Suprapubic skin (tissue), 4 donors: ENCODE measurements around the gene VPS13C.

ENCODE experiments used
- EP300 ChIP-seq: sonication (generic); formaldehyde crosslinking; IDR thresholded peaks from one replicate; pipeline ENCODE4 v1.6.1; 2017; ENCODE audit warnings: antibody characterized with exemption
- POLR2A ChIP-seq, 2 donors: fragments of 450-650 bp; IDR thresholded peaks; one replicate each; pipeline ENCODE4 v1.6.1; 2017; ENCODE audit warnings: antibody characterized with exemption in 2 of 2, mild to moderate bottlenecking in 2 of 2, moderate library complexity in 2 of 2
- POLR2AphosphoS5 ChIP-seq, 3 donors: sonication (generic); formaldehyde crosslinking; IDR thresholded peaks; one replicate each; pipeline ENCODE4 v1.6.1; 2017; ENCODE audit warnings: antibody characterized with exemption in 3 of 3
- TF ChIP-seq, protein P1 (sequence below), 2 donors: fragments of 200-600 bp in 1 of 2; fragments of 450-650 bp in 1 of 2; sonication (generic) in 1 of 2; IDR thresholded peaks; one replicate each; pipeline ENCODE4 v1.5.1; 2016 to 2019; ENCODE audit warnings: antibody characterized with exemption in 2 of 2, mild to moderate bottlenecking in 1 of 2, moderate library complexity in 1 of 2

DNA sequence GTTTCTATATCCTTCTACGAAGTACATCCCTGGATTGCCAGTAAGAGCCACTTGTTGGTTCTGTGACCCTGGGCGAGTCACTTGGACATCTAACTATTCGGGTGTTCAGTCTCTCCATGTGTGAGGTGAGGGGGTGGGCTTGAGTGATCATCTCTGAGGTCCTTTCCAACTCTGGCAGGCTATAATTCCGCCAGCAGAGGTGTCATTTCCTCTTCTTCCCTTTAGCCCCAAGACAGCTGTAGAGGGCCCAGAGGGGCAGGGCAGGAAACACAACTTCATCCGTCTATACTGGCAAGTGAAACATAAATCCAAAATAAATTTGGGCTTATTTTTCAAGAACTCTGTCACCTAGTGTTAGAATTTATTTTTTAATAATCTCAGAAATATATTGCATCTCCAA lies 44.6 kb upstream of the VPS13C start:
- TF ChIP-seq POLR2A (IDR thresholded peaks at IDR 0.05) (no peak), POLR2AphosphoS5 (IDR thresholded peaks at IDR 0.05) (no peak), EP300 (no peak)
- TF ChIP-seq, protein P1, sequence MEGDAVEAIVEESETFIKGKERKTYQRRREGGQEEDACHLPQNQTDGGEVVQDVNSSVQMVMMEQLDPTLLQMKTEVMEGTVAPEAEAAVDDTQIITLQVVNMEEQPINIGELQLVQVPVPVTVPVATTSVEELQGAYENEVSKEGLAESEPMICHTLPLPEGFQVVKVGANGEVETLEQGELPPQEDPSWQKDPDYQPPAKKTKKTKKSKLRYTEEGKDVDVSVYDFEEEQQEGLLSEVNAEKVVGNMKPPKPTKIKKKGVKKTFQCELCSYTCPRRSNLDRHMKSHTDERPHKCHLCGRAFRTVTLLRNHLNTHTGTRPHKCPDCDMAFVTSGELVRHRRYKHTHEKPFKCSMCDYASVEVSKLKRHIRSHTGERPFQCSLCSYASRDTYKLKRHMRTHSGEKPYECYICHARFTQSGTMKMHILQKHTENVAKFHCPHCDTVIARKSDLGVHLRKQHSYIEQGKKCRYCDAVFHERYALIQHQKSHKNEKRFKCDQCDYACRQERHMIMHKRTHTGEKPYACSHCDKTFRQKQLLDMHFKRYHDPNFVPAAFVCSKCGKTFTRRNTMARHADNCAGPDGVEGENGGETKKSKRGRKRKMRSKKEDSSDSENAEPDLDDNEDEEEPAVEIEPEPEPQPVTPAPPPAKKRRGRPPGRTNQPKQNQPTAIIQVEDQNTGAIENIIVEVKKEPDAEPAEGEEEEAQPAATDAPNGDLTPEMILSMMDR (IDR thresholded peaks at IDR 0.05): no peak
